Upper lobe of right lung (tissue), 1 donor: ENCODE data around the gene CHERP. TPM values are rescaled to one million over a fixed set of nuclear protein-coding genes. Genes with fewer than 3 reads are reported as not detected.

Experiments
- ATAC-seq: fragments of 200-7000 bp; cut with Tn5 transposase; one replicate; pipeline ENCODE4 v1.9.1; 2020; ENCODE audit warnings: mild to moderate bottlenecking, moderate library complexity
- DNase-seq: peaks from one replicate; pipeline ENCODE4 v3.0.0-alpha.2; 2020
- H3K27ac ChIP-seq: fragments of 200-600 bp; one replicate; pipeline ENCODE4 v1.8.0; 2022
- H3K27me3 ChIP-seq: fragments of 200-600 bp; one replicate; pipeline ENCODE4 v1.8.0; 2022; ENCODE audit warnings: mild to moderate bottlenecking
- H3K36me3 ChIP-seq: fragments of 200-600 bp; one replicate; pipeline ENCODE4 v1.8.0; 2022
- H3K4me1 ChIP-seq: fragments of 200-600 bp; one replicate; pipeline ENCODE4 v1.8.0; 2022
- H3K4me3 ChIP-seq: fragments of 200-600 bp; one replicate; pipeline ENCODE4 v1.8.0; 2022; ENCODE audit warnings: mild to moderate bottlenecking
- H3K9me3 ChIP-seq: fragments of 200-600 bp; one replicate; pipeline ENCODE4 v1.8.0; 2022
- intact Hi-C: fragments of 100-400 bp; cut with DNase I; formaldehyde crosslinking; loops from one replicate; pipeline ENCODE4 v1.11.0; 2022
- total RNA-seq: library from RNA; stranded (reverse); fragmentation: NEBNext Ultra II Directional; extraction: Animal tissue kit (Norgen Biotek cat#: 25700); gene quantifications from one replicate; pipeline ENCODE4 v1.2.1, GENCODE V29; 2021
- TF ChIP-seq, protein P1 (sequence below): fragments of 200-600 bp; IDR thresholded peaks from one replicate; pipeline ENCODE4 v1.8.0; 2022; ENCODE audit warnings: antibody characterized with exemption
- donor health status: DM: no; HTN: yes; CAD: no; lungs with severe emphysema.

The CHERP gene
- total RNA-seq, 1 donor from 2014 or later, result 41.9 TPM

DNA sequence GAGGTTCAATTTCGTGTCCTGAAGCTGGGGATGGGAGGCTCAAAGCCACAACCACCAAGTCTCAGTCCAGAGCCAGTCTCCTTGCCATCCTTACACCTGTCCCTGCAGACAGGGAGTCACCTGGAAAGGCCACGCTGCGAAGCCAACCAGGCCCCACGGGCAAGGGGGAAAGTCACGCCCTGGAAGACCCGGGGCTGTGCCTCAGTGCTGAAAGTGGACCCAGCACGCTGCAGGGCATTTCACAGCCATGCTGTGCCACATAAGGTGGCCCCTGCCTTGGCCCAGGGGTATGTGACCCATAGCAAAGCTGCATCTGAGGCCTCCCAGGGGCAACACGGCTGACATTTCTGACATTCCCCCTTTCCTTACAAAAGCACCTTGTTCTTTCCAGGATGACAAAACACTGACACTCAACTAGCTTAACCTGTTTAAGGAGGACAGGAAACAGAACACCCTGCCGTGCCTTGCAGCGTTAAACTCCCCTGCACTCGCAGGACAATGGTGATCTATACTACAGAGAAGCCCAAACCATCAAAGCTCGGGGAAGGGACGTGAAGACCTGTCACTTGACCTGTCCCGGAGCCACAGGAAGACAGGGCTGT lies 14.8 kb downstream of the CHERP start:
- Histone ChIP-seq H3K36me3 (peaks cover 100% of the 10 kb centered on the region), H3K4me3 (no peak overlapping the region), H3K9me3 (no peaks in the 10 kb centered on the region), H3K27me3 (no peaks in the 10 kb centered on the region), H3K4me1 (no peaks in the 10 kb centered on the region), H3K27ac (no peak overlapping the region)
- intact Hi-C loops, result no loop called here
- ATAC-seq, result no peak
- DNase-seq, result no peak
- TF ChIP-seq, protein P1, sequence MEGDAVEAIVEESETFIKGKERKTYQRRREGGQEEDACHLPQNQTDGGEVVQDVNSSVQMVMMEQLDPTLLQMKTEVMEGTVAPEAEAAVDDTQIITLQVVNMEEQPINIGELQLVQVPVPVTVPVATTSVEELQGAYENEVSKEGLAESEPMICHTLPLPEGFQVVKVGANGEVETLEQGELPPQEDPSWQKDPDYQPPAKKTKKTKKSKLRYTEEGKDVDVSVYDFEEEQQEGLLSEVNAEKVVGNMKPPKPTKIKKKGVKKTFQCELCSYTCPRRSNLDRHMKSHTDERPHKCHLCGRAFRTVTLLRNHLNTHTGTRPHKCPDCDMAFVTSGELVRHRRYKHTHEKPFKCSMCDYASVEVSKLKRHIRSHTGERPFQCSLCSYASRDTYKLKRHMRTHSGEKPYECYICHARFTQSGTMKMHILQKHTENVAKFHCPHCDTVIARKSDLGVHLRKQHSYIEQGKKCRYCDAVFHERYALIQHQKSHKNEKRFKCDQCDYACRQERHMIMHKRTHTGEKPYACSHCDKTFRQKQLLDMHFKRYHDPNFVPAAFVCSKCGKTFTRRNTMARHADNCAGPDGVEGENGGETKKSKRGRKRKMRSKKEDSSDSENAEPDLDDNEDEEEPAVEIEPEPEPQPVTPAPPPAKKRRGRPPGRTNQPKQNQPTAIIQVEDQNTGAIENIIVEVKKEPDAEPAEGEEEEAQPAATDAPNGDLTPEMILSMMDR, result no peak

DNA sequence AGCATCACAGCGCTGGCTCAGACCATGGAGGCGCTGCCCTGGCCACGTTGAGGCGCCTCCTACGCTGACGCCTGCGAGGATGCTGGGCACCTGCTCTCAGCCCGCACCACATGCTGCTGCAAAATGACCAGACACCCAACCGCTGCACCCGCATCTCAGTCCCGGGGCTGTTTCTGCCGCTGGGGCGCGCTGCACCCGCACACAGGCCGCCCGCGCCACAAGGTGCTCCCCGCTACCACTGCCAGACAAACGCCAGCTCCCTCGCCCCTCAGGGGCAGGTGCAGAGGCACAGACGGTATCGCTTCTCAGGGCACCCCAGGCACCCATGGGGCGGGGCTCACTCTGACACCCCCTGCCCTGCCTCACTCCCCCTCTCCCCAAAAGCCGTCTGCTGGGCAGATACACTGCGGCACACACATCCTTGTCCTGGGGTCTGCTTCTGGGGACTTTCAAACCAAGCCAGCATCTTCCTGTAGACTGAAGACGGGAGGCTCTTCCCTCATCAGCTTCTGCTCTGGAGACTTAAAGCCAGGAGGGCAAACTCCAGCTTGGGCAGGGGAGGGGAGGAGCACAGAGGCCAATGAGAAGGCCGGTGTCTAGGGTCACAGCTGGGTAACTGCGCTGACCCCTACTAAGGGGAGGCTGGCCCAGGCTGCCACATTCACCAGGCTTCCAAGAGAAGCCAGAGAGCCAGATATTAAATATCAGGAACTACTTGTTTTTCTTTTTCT lies 16.3 kb downstream of the CHERP start:
- H3K4me1 ChIP-seq, result no peaks in the 10 kb centered on the region
- H3K9me3 ChIP-seq, result no peaks in the 10 kb centered on the region
- peaks cover 99% of the 10 kb centered on the region for H3K36me3 ChIP-seq
- intact Hi-C loops, result no loop called here
- H3K27me3 ChIP-seq, result no peaks in the 10 kb centered on the region
- DNase-seq (no peak), ATAC-seq (no peak)
- H3K27ac ChIP-seq, result no peak overlapping the region
- H3K4me3 ChIP-seq, result no peak overlapping the region
- TF ChIP-seq, protein P1, result no peak

DNA sequence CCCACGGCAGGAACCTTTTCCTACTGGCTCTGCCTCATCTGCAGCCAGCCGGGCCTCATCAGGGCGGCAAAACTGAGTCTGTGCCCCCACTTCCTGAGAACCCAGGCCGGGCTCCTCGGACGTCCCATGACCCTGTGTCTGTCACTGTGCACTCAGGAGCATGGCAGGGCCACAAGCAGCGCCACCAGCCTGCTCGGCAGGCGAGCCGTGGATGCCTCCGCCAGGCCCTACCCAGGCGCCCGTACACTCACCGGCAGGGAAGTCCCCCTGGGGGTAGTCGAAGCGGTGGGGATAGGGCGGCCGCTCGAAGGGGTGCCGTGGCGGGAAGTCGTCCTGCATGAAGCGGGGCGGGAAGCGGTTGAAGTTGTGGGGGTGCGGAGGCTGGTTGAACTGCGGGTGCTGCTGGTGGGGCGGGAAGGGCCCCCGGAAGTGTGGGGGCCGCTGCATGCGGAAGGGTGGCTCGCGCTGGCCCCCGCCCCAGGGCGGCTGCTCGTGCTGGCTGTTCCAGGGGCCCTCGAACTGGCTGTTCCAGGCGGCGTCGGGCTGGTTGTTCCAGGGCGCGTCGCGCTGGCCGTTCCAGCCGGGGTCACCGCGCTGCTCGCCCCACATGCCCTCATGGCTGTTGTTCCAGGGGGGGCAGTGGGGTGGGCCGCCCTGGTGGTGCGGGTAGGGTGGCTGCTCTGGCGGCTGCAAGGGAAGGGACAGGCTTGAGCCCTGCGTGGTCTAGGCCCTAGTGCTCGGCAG lies 17.1 kb downstream of the CHERP start:
- Histone ChIP-seq H3K36me3 (peaks cover 99% of the 10 kb centered on the region), H3K4me1 (no peaks in the 10 kb centered on the region), H3K27ac (no peak overlapping the region), H3K27me3 (no peaks in the 10 kb centered on the region), H3K9me3 (no peaks in the 10 kb centered on the region), H3K4me3 (no peak overlapping the region)
- intact Hi-C loops, result no loop called here
- ATAC-seq (no peak), DNase-seq (no peak)
- TF ChIP-seq, protein P1, result no peak

DNA sequence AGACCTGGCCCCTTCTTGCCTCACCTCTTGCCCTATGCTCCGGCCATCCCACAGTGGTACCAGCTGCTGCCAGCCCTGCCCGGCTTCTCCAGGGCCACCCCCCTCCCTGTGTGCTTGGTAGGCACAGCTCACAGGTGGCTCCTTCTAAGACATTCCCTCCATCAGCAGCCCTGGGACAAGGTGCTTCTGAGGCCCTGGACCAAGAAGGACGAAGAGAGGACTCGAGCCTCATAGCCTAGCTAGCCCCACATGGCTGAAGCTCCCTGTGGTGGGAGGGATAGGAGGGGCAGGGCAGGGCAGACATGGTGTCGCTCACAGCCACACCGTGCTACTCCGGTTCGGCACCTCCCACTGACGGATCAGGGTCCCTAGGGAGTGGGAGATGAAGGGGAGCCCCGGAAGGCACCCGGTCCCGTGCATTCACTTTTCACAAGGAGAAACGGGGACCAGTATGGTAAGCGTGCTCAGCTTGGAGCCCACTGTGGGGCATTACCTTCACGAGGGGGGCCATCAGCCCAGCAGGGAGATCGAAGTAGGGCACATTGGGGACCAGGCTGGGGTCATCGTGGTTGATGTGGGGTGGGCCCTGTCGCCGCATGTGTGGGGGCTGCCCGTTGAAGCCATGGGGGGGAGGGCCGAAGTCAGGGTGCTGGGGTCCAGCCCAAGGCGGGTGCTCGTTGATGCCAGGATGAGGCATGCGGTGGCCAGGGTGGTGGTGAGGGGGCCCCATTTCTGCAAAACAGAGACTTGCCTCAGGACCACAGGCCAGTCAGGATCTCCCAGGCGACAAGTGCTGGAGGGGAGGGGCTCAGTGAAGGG lies 19.5 kb downstream of the CHERP start:
- no peaks in the 10 kb centered on the region for H3K9me3 ChIP-seq
- H3K27ac ChIP-seq, result no peak overlapping the region
- H3K4me3 ChIP-seq, result no peak overlapping the region
- intact Hi-C loops, result no loop called here
- TF ChIP-seq, protein P1, result no peak
- H3K4me1 ChIP-seq, result no peaks in the 10 kb centered on the region
- no peak for DNase-seq
- peaks cover 99% of the 10 kb centered on the region for H3K36me3 ChIP-seq
- no peak for ATAC-seq
- H3K27me3 ChIP-seq, result no peaks in the 10 kb centered on the region

DNA sequence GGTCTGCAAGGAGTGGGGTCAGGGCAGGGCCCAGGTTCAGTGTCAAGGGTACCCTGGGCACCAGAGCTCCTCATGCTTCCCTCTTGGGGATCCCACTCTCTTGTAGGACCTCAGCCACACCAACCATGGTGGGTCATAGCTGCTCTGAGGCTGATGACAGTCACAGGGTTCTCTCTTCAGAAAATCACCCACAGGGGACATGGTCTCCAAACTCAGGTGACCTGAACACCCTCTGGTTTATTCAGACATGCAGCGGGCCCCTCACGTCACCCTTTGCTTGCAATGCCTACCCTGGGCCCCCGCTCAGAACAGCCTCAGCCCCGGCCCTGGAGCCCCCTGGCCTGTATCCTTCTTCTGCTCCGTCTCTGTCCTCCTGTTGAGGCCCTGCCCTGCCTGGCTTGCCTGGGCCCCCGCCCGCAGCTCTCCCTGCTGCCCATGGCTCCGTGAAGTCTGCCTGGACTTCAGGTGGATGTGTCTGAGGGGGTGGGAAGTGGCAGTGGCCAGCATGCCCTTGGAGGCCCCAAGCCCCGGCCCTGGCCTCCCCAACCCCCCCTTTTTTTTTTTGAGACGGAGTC lies 20.4 kb downstream of the CHERP start:
- TF ChIP-seq, protein P1, result no peak
- no peak overlapping the region for H3K4me3 ChIP-seq
- H3K4me1 ChIP-seq, result no peaks in the 10 kb centered on the region
- ATAC-seq (no peak), DNase-seq (no peak)
- peaks cover 99% of the 10 kb centered on the region for H3K36me3 ChIP-seq
- no peaks in the 10 kb centered on the region for H3K9me3 ChIP-seq
- H3K27ac ChIP-seq, result no peak overlapping the region
- intact Hi-C loops, result no loop called here
- no peaks in the 10 kb centered on the region for H3K27me3 ChIP-seq
